GM12873 (cell line): ENCODE data around the gene LRMDA.

Experiments used
- TF ChIP-seq, protein P1 (sequence below): IDR thresholded peaks from 2 replicates; pipeline ENCODE4 v1.5.1; 2012; ENCODE audit warnings: low read depth, mild to moderate bottlenecking, moderate library complexity, low read length, control low read depth; ENCODE audit not compliant: insufficient read depth; ENCODE audit errors: missing control alignments

LRMDA gene

GRCh38 chr10:75430000-75430763 lies 1.2 kb upstream of the LRMDA start:
- TF ChIP-seq, protein P1, sequence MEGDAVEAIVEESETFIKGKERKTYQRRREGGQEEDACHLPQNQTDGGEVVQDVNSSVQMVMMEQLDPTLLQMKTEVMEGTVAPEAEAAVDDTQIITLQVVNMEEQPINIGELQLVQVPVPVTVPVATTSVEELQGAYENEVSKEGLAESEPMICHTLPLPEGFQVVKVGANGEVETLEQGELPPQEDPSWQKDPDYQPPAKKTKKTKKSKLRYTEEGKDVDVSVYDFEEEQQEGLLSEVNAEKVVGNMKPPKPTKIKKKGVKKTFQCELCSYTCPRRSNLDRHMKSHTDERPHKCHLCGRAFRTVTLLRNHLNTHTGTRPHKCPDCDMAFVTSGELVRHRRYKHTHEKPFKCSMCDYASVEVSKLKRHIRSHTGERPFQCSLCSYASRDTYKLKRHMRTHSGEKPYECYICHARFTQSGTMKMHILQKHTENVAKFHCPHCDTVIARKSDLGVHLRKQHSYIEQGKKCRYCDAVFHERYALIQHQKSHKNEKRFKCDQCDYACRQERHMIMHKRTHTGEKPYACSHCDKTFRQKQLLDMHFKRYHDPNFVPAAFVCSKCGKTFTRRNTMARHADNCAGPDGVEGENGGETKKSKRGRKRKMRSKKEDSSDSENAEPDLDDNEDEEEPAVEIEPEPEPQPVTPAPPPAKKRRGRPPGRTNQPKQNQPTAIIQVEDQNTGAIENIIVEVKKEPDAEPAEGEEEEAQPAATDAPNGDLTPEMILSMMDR = no peak

- TF ChIP-seq, protein P1 = no peak
Measured at GRCh38 chr10:75432176-75432575, 752 bp downstream of the LRMDA start.

GRCh38 chr10:75432763-75433162 lies 1.3 kb downstream of the LRMDA start:
- TF ChIP-seq, protein P1 = no peak

DNA sequence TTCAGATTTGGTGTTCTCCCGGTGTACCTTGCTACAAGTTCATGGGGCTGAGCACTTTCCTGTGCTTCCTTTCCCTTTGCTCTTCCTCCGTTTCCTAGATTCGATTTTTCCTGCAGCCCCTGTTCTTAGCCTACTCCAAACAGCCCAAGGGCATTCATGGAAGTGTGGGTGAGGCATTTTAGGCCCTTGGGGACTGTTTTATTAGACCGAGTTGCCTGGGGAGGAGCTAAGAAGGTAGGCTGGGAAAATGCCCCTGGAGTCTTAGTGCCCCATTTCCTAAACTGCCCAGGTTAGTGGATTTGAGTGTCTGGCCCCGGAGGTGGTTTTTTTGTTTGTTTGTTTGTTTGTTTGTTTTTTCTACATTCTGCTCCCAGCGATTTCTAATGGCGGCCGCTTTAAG lies 1.8 kb downstream of the LRMDA start:
- TF ChIP-seq, protein P1 = no peak

GRCh38 chr10:75434291-75434690 lies 2.9 kb downstream of the LRMDA start:
- TF ChIP-seq, protein P1 = no peak

GRCh38 chr10:75435291-75435690 lies 3.9 kb downstream of the LRMDA start:
- TF ChIP-seq, protein P1 = no peak

GRCh38 chr10:75436896-75437295 lies 5.5 kb downstream of the LRMDA start:
- TF ChIP-seq, protein P1 = no peak
